CD4-positive, alpha-beta memory T cell (primary cell): ENCODE results near the gene TSPAN12. TPM values are rescaled to one million over a fixed set of nuclear protein-coding genes. Genes with fewer than 3 reads are reported as not detected.

Experiments
- CTCF ChIA-PET: fragments of 350-600 bp; sonication (Branson Sonifier 250); formaldehyde crosslinking; loops from one replicate; lab custom pipeline; 2021; ENCODE audit warnings: inconsistent platforms; ENCODE audit not compliant: partially characterized antibody; lab: Charles Lee
- POLR2A ChIA-PET: fragments of 350-600 bp; sonication (Branson Sonifier 250); formaldehyde crosslinking; loops from one replicate; lab custom pipeline; 2021; ENCODE audit not compliant: partially characterized antibody; lab: Charles Lee
- DNase-seq, 5 donors: peaks; one replicate each; pipeline versions ENCODE4 v3.0.0 to v3.0.0-alpha.2; 2020 to 2022; ENCODE audit warnings: mixed read lengths in 1 of 5
- H3K27ac ChIP-seq: one replicate; pipeline ENCODE4 v1.7.0; 2013; ENCODE audit warnings: low read depth, low read length
- H3K27me3 ChIP-seq: 2 replicates; pipeline ENCODE4 v1.7.0; 2013; ENCODE audit warnings: mild to moderate bottlenecking, low read length, moderate library complexity; ENCODE audit not compliant: insufficient read depth
- H3K36me3 ChIP-seq: 2 replicates; pipeline ENCODE4 v1.7.0; 2013; ENCODE audit warnings: mild to moderate bottlenecking, low read length, moderate library complexity; ENCODE audit not compliant: insufficient read depth
- H3K4me1 ChIP-seq: 2 replicates; pipeline ENCODE4 v1.7.0; 2013; ENCODE audit warnings: mild to moderate bottlenecking, low read length, moderate library complexity; ENCODE audit not compliant: insufficient read depth
- H3K4me3 ChIP-seq, 2 donors: one replicate each; pipeline ENCODE4 v1.7.0; 2013; ENCODE audit warnings: low read length in 2 of 2, mild to moderate bottlenecking in 1 of 2
- H3K9me3 ChIP-seq, 2 donors: one replicate each; pipeline ENCODE4 v1.7.0; 2013; ENCODE audit warnings: low read length in 2 of 2, control low read depth in 1 of 2; ENCODE audit not compliant: control insufficient read depth in 1 of 2
- H3K27ac Mint-ChIP-seq, 7 donors: one replicate each; pipeline ENCODE4 v1.8.0; 2020 to 2021; ENCODE audit warnings: mixed read lengths in 7 of 7, mild to moderate bottlenecking in 6 of 7, inconsistent platforms in 3 of 7, moderate library complexity in 3 of 7
- H3K27me3 Mint-ChIP-seq, 2 donors: one replicate each; pipeline ENCODE4 v1.8.0; 2020 to 2021; ENCODE audit warnings: mixed read lengths in 2 of 2
- H3K36me3 Mint-ChIP-seq, 2 donors: one replicate each; pipeline ENCODE4 v1.8.0; 2020 to 2021; ENCODE audit warnings: mixed read lengths in 2 of 2, inconsistent platforms in 1 of 2, mild to moderate bottlenecking in 1 of 2
- H3K4me1 Mint-ChIP-seq, 4 donors: one replicate each; pipeline ENCODE4 v1.8.0; 2020 to 2021; ENCODE audit warnings: mixed read lengths in 4 of 4, mild to moderate bottlenecking in 1 of 4
- H3K4me3 Mint-ChIP-seq, 8 donors: one replicate each; pipeline ENCODE4 v1.8.0; 2020 to 2021; ENCODE audit warnings: mixed read lengths in 8 of 8, mild to moderate bottlenecking in 7 of 8, moderate library complexity in 6 of 8, inconsistent platforms in 3 of 8
- H3K9me3 Mint-ChIP-seq, 8 donors: one replicate each; pipeline ENCODE4 v1.8.0; 2020 to 2021; ENCODE audit warnings: mixed read lengths in 8 of 8, mild to moderate bottlenecking in 5 of 8, inconsistent platforms in 3 of 8, moderate library complexity in 1 of 8
- intact Hi-C: fragments of 100-400 bp; cut with micrococcal nuclease; formaldehyde crosslinking; loops from one replicate; pipeline ENCODE4 v1.15.1; 2023
- polyA plus RNA-seq, 2 donors: library from polyadenylated mRNA; unstranded; fragments of 300-500 nt; fragmentation: Illumina TruSeq; gene quantifications; one replicate each; pipeline ENCODE4 v1.2.3, GENCODE V29; 2021
- total RNA-seq, 2 experiments: library from RNA; stranded (reverse); gene quantifications; one replicate each; pipeline ENCODE4 v1.2.3, GENCODE V29; 2021

The TSPAN12 gene
- total and polyA plus RNA-seq, 4 experiments from 2014 or later = not detected

- peaks cover 0 to 4% (median 0%) of the 10 kb centered on the region in 4 donors for H3K4me1 Mint-ChIP-seq
- peaks cover 3% of the 10 kb centered on the region for H3K27me3 ChIP-seq
- no peak overlapping the region for H3K27ac ChIP-seq
- no peak overlapping the region for H3K27ac Mint-ChIP-seq
- CTCF ChIA-PET = no interaction called here
- H3K4me3 ChIP-seq = no peak overlapping the region
- intact Hi-C loops = no loop called here
- peaks cover 2% of the 10 kb centered on the region for H3K4me1 ChIP-seq
- no peak for DNase-seq
- peaks cover 16 to 46% of the 10 kb centered on the region in 2 donors for H3K27me3 Mint-ChIP-seq
- no peak overlapping the region for H3K4me3 Mint-ChIP-seq
- no peaks in the 10 kb centered on the region for H3K36me3 Mint-ChIP-seq
- no peaks in the 10 kb centered on the region for H3K36me3 ChIP-seq
- POLR2A ChIA-PET = no interaction called here
- no peaks in the 10 kb centered on the region for H3K9me3 ChIP-seq
- peaks cover 0 to 6% (median 0%) of the 10 kb centered on the region in 8 donors for H3K9me3 Mint-ChIP-seq
Measured at GRCh38 chr7:120862987-120863590, 5.1 kb upstream of the TSPAN12 start.

- Histone ChIP-seq H3K9me3 (no peaks in the 10 kb centered on the region), H3K4me1 (peaks cover 13% of the 10 kb centered on the region), H3K4me3 (no peak overlapping the region), H3K27ac (no peak overlapping the region), H3K36me3 (no peaks in the 10 kb centered on the region), H3K27me3 (peaks cover 12% of the 10 kb centered on the region)
- peaks cover 0 to 6% (median 0%) of the 10 kb centered on the region in 8 donors for H3K9me3 Mint-ChIP-seq
- ChIA-PET POLR2A (no interaction called here), CTCF (no interaction called here)
- H3K4me1 Mint-ChIP-seq = peaks cover 9 to 17% (median 12%) of the 10 kb centered on the region in 4 donors
- no peak overlapping the region for H3K27ac Mint-ChIP-seq
- no peak overlapping the region for H3K4me3 Mint-ChIP-seq
- intact Hi-C loops = no loop called here
- no peaks in the 10 kb centered on the region for H3K36me3 Mint-ChIP-seq
- peaks cover 31 to 57% of the 10 kb centered on the region in 2 donors for H3K27me3 Mint-ChIP-seq
- DNase-seq = no peak
Measured at GRCh38 chr7:120860156-120860555, 2.2 kb upstream of the TSPAN12 start.

GRCh38 chr7:120859459-120859858 lies 1.5 kb upstream of the TSPAN12 start:
- Histone ChIP-seq H3K36me3 (no peaks in the 10 kb centered on the region), H3K27ac (no peak overlapping the region), H3K4me1 (peaks cover 13% of the 10 kb centered on the region), H3K4me3 (no peak overlapping the region), H3K27me3 (peaks cover 15% of the 10 kb centered on the region), H3K9me3 (no peaks in the 10 kb centered on the region)
- ChIA-PET POLR2A (no interaction called here), CTCF (no interaction called here)
- Mint-ChIP-seq H3K9me3 (peaks cover 0 to 6% (median 0%) of the 10 kb centered on the region in 8 donors), H3K4me1 (peaks cover 9 to 17% (median 12%) of the 10 kb centered on the region in 4 donors), H3K27me3 (peaks cover 32 to 60% of the 10 kb centered on the region in 2 donors), H3K4me3 (no peak overlapping the region), H3K36me3 (no peaks in the 10 kb centered on the region), H3K27ac (no peak overlapping the region)
- DNase-seq = no peak
- intact Hi-C loops = loop anchor here (5.0 kb wide), 1 partner anchor 93 kb away; the partner anchor contains the start of gene ING3

- H3K4me3 ChIP-seq = peak overlapping the region in 1 of 2 donors; percentile 32
Measured at GRCh38 chr7:120856621-120857352, 1.2 kb downstream of the TSPAN12 start.

GRCh38 chr7:120856198-120856597 lies 1.7 kb downstream of the TSPAN12 start:
- peaks cover 13% of the 10 kb centered on the region for H3K4me1 ChIP-seq
- intact Hi-C loops = loop anchor here (5.0 kb wide), 1 partner anchor 96 kb away; the partner anchor contains the start of gene ING3
- no peak overlapping the region for H3K4me3 ChIP-seq
- H3K9me3 ChIP-seq = no peaks in the 10 kb centered on the region
- H3K36me3 ChIP-seq = no peaks in the 10 kb centered on the region
- POLR2A ChIA-PET = no interaction called here
- H3K27ac Mint-ChIP-seq = no peak overlapping the region
- peaks cover 0 to 6% (median 0%) of the 10 kb centered on the region in 8 donors for H3K9me3 Mint-ChIP-seq
- H3K36me3 Mint-ChIP-seq = no peaks in the 10 kb centered on the region
- H3K27me3 ChIP-seq = peaks cover 15% of the 10 kb centered on the region
- CTCF ChIA-PET = no interaction called here
- no peak for DNase-seq
- H3K27ac ChIP-seq = no peak overlapping the region
- H3K27me3 Mint-ChIP-seq = peaks cover 38 to 60% of the 10 kb centered on the region in 2 donors
- H3K4me1 Mint-ChIP-seq = peaks cover 9 to 17% (median 12%) of the 10 kb centered on the region in 4 donors
- H3K4me3 Mint-ChIP-seq = peak overlapping the region; percentile 81 to 96 (median 90)

More at GRCh38 chr7:120856621-120857352, 1.2 kb downstream of the TSPAN12 start:
- H3K27ac ChIP-seq = no peak overlapping the region
- Mint-ChIP-seq H3K4me3 (peak overlapping the region; percentile 81 to 96 (median 90)), H3K9me3 (peaks cover 0 to 6% (median 0%) of the 10 kb centered on the region in 8 donors), H3K27ac (no peak overlapping the region), H3K36me3 (no peaks in the 10 kb centered on the region), H3K27me3 (peaks cover 36 to 58% of the 10 kb centered on the region in 2 donors), H3K4me1 (peaks cover 9 to 17% (median 12%) of the 10 kb centered on the region in 4 donors)
- ChIA-PET POLR2A (no interaction called here), CTCF (no interaction called here)
- peaks cover 13% of the 10 kb centered on the region for H3K4me1 ChIP-seq
- peaks cover 15% of the 10 kb centered on the region for H3K27me3 ChIP-seq
- intact Hi-C loops = loop anchor here (5.0 kb wide), 1 partner anchor 96 kb away; the partner anchor contains the start of gene ING3
- no peaks in the 10 kb centered on the region for H3K9me3 ChIP-seq
- peak in 4 of 5 donors; percentile 2 to 9 (median 4) for DNase-seq
- no peaks in the 10 kb centered on the region for H3K36me3 ChIP-seq

GRCh38 chr7:120852700-120853099 lies 5.2 kb downstream of the TSPAN12 start:
- H3K27me3 ChIP-seq = peaks cover 12% of the 10 kb centered on the region
- no peaks in the 10 kb centered on the region for H3K36me3 Mint-ChIP-seq
- no peaks in the 10 kb centered on the region for H3K9me3 ChIP-seq
- intact Hi-C loops = no loop called here
- peaks cover 9 to 14% (median 10%) of the 10 kb centered on the region in 4 donors for H3K4me1 Mint-ChIP-seq
- H3K9me3 Mint-ChIP-seq = peaks cover 0 to 2% (median 0%) of the 10 kb centered on the region in 8 donors
- H3K27ac Mint-ChIP-seq = no peak overlapping the region
- H3K27ac ChIP-seq = no peak overlapping the region
- H3K36me3 ChIP-seq = no peaks in the 10 kb centered on the region
- no peak for DNase-seq
- H3K4me3 Mint-ChIP-seq = no peak overlapping the region
- POLR2A ChIA-PET = no interaction called here
- H3K27me3 Mint-ChIP-seq = peaks cover 23 to 35% of the 10 kb centered on the region in 2 donors
- H3K4me1 ChIP-seq = peaks cover 8% of the 10 kb centered on the region
- CTCF ChIA-PET = no interaction called here
- no peak overlapping the region for H3K4me3 ChIP-seq

- Histone ChIP-seq H3K9me3 (no peaks in the 10 kb centered on the region), H3K4me3 (no peak overlapping the region), H3K36me3 (no peaks in the 10 kb centered on the region), H3K4me1 (no peaks in the 10 kb centered on the region), H3K27me3 (no peaks in the 10 kb centered on the region), H3K27ac (no peak overlapping the region)
- intact Hi-C loops = no loop called here
- Mint-ChIP-seq H3K4me1 (no peaks in the 10 kb centered on the region), H3K27ac (no peak overlapping the region), H3K36me3 (no peaks in the 10 kb centered on the region), H3K9me3 (no peaks in the 10 kb centered on the region), H3K27me3 (peaks cover 0 to 1% of the 10 kb centered on the region in 2 donors), H3K4me3 (no peak overlapping the region)
- ChIA-PET CTCF (no interaction called here), POLR2A (no interaction called here)
- no peak for DNase-seq
Measured at GRCh38 chr7:120843109-120843508, 14.8 kb downstream of the TSPAN12 start.
